IMR-90 (cell line): ENCODE measurements around the gene TMCO1. TPM values are rescaled to one million over a fixed set of nuclear protein-coding genes. Genes with fewer than 3 reads are reported as not detected.
"Not testable (repeated sequence)": the region's sequence is repeated elsewhere in the genome, so short reads cannot be mapped to it uniquely, and the experiment has no call there.

Experiments
- ATAC-seq: fragments of 200-7000 bp; cut with Tn5 transposase; 2 replicates; pipeline ENCODE4 v1.9.1; 2020; ENCODE audit warnings: low read depth, mild to moderate bottlenecking, moderate library complexity
- BruUV-seq: library from RNA; stranded (reverse); fragments of 400-500 nt; replicated peaks from 2 replicates; lab custom pipeline; 2021; lab: Mats Ljungman, UMichigan
- CTCF ChIA-PET: fragments of 300-600 bp; formaldehyde crosslinking; extraction: SDS; loops from one replicate; lab custom pipeline; 2021; ENCODE audit warnings: antibody characterized with exemption; lab: Yijun Ruan, JAX
- POLR2A ChIA-PET: fragments of 300-600 bp; sonication (Branson Sonifier 250); formaldehyde crosslinking; loops from one replicate; lab custom pipeline; 2022; ENCODE audit warnings: antibody characterized with exemption; ENCODE audit not compliant: unreplicated experiment; lab: Charles Lee
- DNase-seq: peaks from one replicate; pipeline ENCODE4 v3.0.0; 2013
- H2AFZ ChIP-seq: replicated peaks from 2 replicates; pipeline ENCODE3; 2013; ENCODE audit warnings: low read length, mild to moderate bottlenecking; ENCODE audit not compliant: poor library complexity
- H2AK5ac ChIP-seq: 2 replicates; pipeline ENCODE4 v1.6.1; 2013; ENCODE audit warnings: low read depth, low read length, inconsistent platforms
- H2AK9ac ChIP-seq: replicated peaks from 2 replicates; pipeline ENCODE3; 2013; ENCODE audit warnings: mild to moderate bottlenecking, low read depth, low read length, moderate library complexity; ENCODE audit not compliant: poor library complexity
- H2BK120ac ChIP-seq: 2 replicates; pipeline ENCODE4 v1.6.1; 2013; ENCODE audit warnings: low read depth, low read length, inconsistent platforms
- H2BK15ac ChIP-seq: 3 replicates; pipeline ENCODE4 v1.6.1; 2013; ENCODE audit warnings: low read depth, low read length, inconsistent platforms
- H2BK20ac ChIP-seq: 2 replicates; pipeline ENCODE4 v1.6.1; 2013; ENCODE audit warnings: low read depth, mild to moderate bottlenecking, inconsistent platforms, low read length, moderate library complexity
- H2BK5ac ChIP-seq: 2 replicates; pipeline ENCODE4 v1.6.1; 2013; ENCODE audit warnings: mild to moderate bottlenecking, low read depth, low read length, inconsistent platforms; ENCODE audit not compliant: poor library complexity, severe bottlenecking
- H3K14ac ChIP-seq: replicated peaks from 2 replicates; pipeline ENCODE4 v1.6.1; 2013; ENCODE audit warnings: low read depth, low read length, inconsistent platforms
- H3K18ac ChIP-seq: 2 replicates; pipeline ENCODE4 v1.6.1; 2013; ENCODE audit warnings: low read depth, low read length, control low read depth
- H3K23ac ChIP-seq: 2 replicates; pipeline ENCODE4 v1.6.1; 2013; ENCODE audit warnings: low read depth, low read length, inconsistent platforms
- H3K27ac ChIP-seq: 2 replicates; pipeline ENCODE4 v1.5.1; 2013; ENCODE audit warnings: mild to moderate bottlenecking, control low read depth, low read length; ENCODE audit not compliant: insufficient read depth
- H3K27me3 ChIP-seq: 2 replicates; pipeline ENCODE4 v1.6.1; 2013; ENCODE audit warnings: low read length; ENCODE audit not compliant: control insufficient read depth, insufficient read depth
- H3K36me3 ChIP-seq: 2 replicates; pipeline ENCODE4 v1.6.1; 2013; ENCODE audit warnings: low read length, mixed read lengths; ENCODE audit not compliant: control insufficient read depth, insufficient read depth
- H3K4ac ChIP-seq: 2 replicates; pipeline ENCODE4 v1.6.1; 2013; ENCODE audit warnings: low read depth, low read length, inconsistent platforms
- H3K4me1 ChIP-seq: 2 replicates; pipeline ENCODE4 v1.6.1; 2013; ENCODE audit warnings: low read length, mixed read lengths; ENCODE audit not compliant: control insufficient read depth, insufficient read depth
- H3K4me2 ChIP-seq: 2 replicates; pipeline ENCODE4 v1.6.1; 2013; ENCODE audit warnings: low read depth, mild to moderate bottlenecking, control low read depth, low read length, moderate library complexity
- H3K4me3 ChIP-seq: 2 replicates; pipeline ENCODE4 v1.5.1; 2013; ENCODE audit warnings: low read depth, mild to moderate bottlenecking, control low read depth, low read length, moderate library complexity; ENCODE audit not compliant: insufficient read depth
- H3K56ac ChIP-seq: 2 replicates; pipeline ENCODE4 v1.6.1; 2013; ENCODE audit warnings: low read length, inconsistent platforms; ENCODE audit not compliant: insufficient read depth; ENCODE audit errors: extremely low read depth
- H3K79me1 ChIP-seq, 2 experiments: 2 replicates each; pipeline ENCODE4 v1.6.1; 2013; ENCODE audit warnings: low read length in 2 of 2, inconsistent platforms in 1 of 2, low read depth in 1 of 2
- H3K9ac ChIP-seq: 2 replicates; pipeline ENCODE4 v1.6.1; 2013; ENCODE audit warnings: low read depth, low read length, control low read depth
- H3K9me1 ChIP-seq: 2 replicates; pipeline ENCODE4 v1.6.1; 2013; ENCODE audit warnings: low read length, inconsistent platforms; ENCODE audit not compliant: insufficient read depth
- H3K9me3 ChIP-seq: 2 replicates; pipeline ENCODE4 v1.6.1; 2013; ENCODE audit warnings: low read length; ENCODE audit not compliant: control insufficient read depth, insufficient read depth
- H4K20me1 ChIP-seq: 2 replicates; pipeline ENCODE4 v1.6.1; 2013; ENCODE audit warnings: low read length, inconsistent platforms; ENCODE audit not compliant: insufficient read depth
- H4K5ac ChIP-seq: 2 replicates; pipeline ENCODE4 v1.6.1; 2013; ENCODE audit warnings: mild to moderate bottlenecking, low read depth, low read length, control low read depth
- H4K8ac ChIP-seq, 2 experiments: 2 replicates each; pipeline ENCODE4 v1.6.1; 2013; ENCODE audit warnings: low read depth in 2 of 2, low read length in 2 of 2, control low read depth in 1 of 2, inconsistent platforms in 1 of 2
- H4K91ac ChIP-seq: 2 replicates; pipeline ENCODE4 v1.6.1; 2013; ENCODE audit warnings: low read depth, low read length, inconsistent platforms; ENCODE audit not compliant: insufficient read depth
- WGBS, 2 experiments: methylation state at CpG; one replicate each; pipeline versions ENCODE4 v1.1.5 to v1.1.7; 2013; ENCODE audit warnings: missing lambda C conversion rate in 2 of 2; ENCODE audit not compliant: insufficient read length in 1 of 2; ENCODE audit errors: extremely low coverage in 2 of 2; 5-methylcytosine and 5-hydroxymethylcytosine counted together
- dilution Hi-C: fragments of 300-500 bp; cut with HindIII; formaldehyde crosslinking; loops from one replicate; pipeline ENCODE4 v1.14.3; 2018; ENCODE audit warnings: low sequenced_read_pairs; ENCODE audit not compliant: unreplicated experiment
- in situ Hi-C: fragments of 300-500 bp; cut with MboI; formaldehyde crosslinking; loops from 3 replicates; pipeline ENCODE4 v1.14.3; 2019; ENCODE audit warnings: low sequenced_read_pairs, inconsistent platforms, mixed read lengths
- intact Hi-C: fragments of 100-400 bp; cut with micrococcal nuclease; formaldehyde crosslinking; loops from 2 replicates; pipeline ENCODE4 v1.10.0; 2022
- polyA plus RNA-seq, 3 experiments: library from polyadenylated mRNA; depleted of rRNA; stranded (reverse); fragments of >200 nt; gene quantifications; 2 replicates each; pipeline ENCODE4 v1.2.3, GENCODE V29; 2012; ENCODE audit warnings: low replicate concordance in 1 of 3
- total RNA-seq: library from RNA; depleted of rRNA; stranded (reverse); fragments of >200 nt; gene quantifications from 2 replicates; pipeline ENCODE4 v1.2.3, GENCODE V29; 2012

TMCO1 gene
- total and polyA plus RNA-seq, 2 of the 4 experiments (the other 2 are of a cell fraction): 86.4 to 113 TPM

GRCh38 chr1:165701922-165702321 is 66.7 kb downstream of the TMCO1 start:
- dilution Hi-C loops, intact Hi-C loops, in situ Hi-C loops, H3K23ac ChIP-seq, H2BK20ac ChIP-seq, H3K4ac ChIP-seq, H4K8ac ChIP-seq, H3K27ac ChIP-seq, H4K5ac ChIP-seq, H2AK9ac ChIP-seq, H2AFZ ChIP-seq, H3K4me3 ChIP-seq, CTCF ChIA-PET, H3K9ac ChIP-seq, H2BK120ac ChIP-seq, POLR2A ChIA-PET, H3K4me1 ChIP-seq, H2AK5ac ChIP-seq, H3K4me2 ChIP-seq, H3K56ac ChIP-seq, ATAC-seq, BruUV-seq, H3K14ac ChIP-seq, H3K27me3 ChIP-seq, H3K18ac ChIP-seq, H4K91ac ChIP-seq, H4K20me1 ChIP-seq, H3K9me1 ChIP-seq, H3K36me3 ChIP-seq, H2BK15ac ChIP-seq, H2BK5ac ChIP-seq, H3K9me3 ChIP-seq, DNase-seq: not testable (repeated sequence)
- peaks cover 0 to 12% of the 10 kb centered on the region in 2 experiments; a peak in 2 of 4 replicates for H3K79me1 ChIP-seq
- WGBS, 2 experiments: no CpG with 5 or more reads among the region's 7 CpGs
